Fibroblast of lung (primary cell): ENCODE measurements around the gene WAC. TPM values are rescaled to one million over a fixed set of nuclear protein-coding genes. Genes with fewer than 3 reads are reported as not detected.
"Not testable (repeated sequence)": the region's sequence is repeated elsewhere in the genome, so short reads cannot be mapped to it uniquely, and the experiment has no call there.

Source experiments
- DNase-seq, 2 donors: peaks; one replicate each; pipeline versions ENCODE4 v3.0.0 to v3.0.0-alpha.2; 2010; ENCODE audit warnings: low read depth in 2 of 2
- H2AFZ ChIP-seq: 2 replicates; pipeline ENCODE4 v1.5.1; 2012; ENCODE audit warnings: low read length, control low read depth, inconsistent platforms
- H3K27ac ChIP-seq: 2 replicates; pipeline ENCODE4 v1.5.1; 2011; ENCODE audit warnings: low read length, control low read depth; ENCODE audit not compliant: insufficient read depth
- H3K27me3 ChIP-seq: 2 replicates; pipeline ENCODE4 v1.5.1; 2011; ENCODE audit warnings: mild to moderate bottlenecking, low read length; ENCODE audit not compliant: control insufficient read depth, insufficient read depth
- H3K36me3 ChIP-seq: 2 replicates; pipeline ENCODE4 v1.5.1; 2011; ENCODE audit warnings: low read length; ENCODE audit not compliant: control insufficient read depth, insufficient read depth
- H3K4me1 ChIP-seq: 2 replicates; pipeline ENCODE4 v1.5.1; 2011; ENCODE audit warnings: low read length; ENCODE audit not compliant: control insufficient read depth, insufficient read depth; ENCODE audit errors: extremely low read depth
- H3K4me2 ChIP-seq: 2 replicates; pipeline ENCODE4 v1.5.1; 2011; ENCODE audit warnings: low read length, control low read depth; ENCODE audit not compliant: insufficient read depth; ENCODE audit errors: extremely low read depth
- H3K4me3 ChIP-seq, 4 experiments: fragments of 200-600 bp in 1 of 4; sonication (generic) in 1 of 4; replicated peaks in 1 of 4; 2 replicates each; pipeline ENCODE4 v1.5.1; 2011 to 2016; ENCODE audit warnings: low read length in 4 of 4, low read depth in 3 of 4, mild to moderate bottlenecking in 3 of 4, control low read depth in 2 of 4, inconsistent platforms in 1 of 4, mixed read lengths in 1 of 4; ENCODE audit not compliant: insufficient read depth in 1 of 4; ENCODE audit errors: control extremely low read depth in 1 of 4
- H3K79me2 ChIP-seq: 2 replicates; pipeline ENCODE4 v1.5.1; 2012; ENCODE audit warnings: mild to moderate bottlenecking, low read length, inconsistent platforms; ENCODE audit not compliant: control insufficient read depth, insufficient read depth
- H3K9ac ChIP-seq: 2 replicates; pipeline ENCODE4 v1.5.1; 2011; ENCODE audit warnings: mild to moderate bottlenecking, low read length, control low read depth; ENCODE audit not compliant: insufficient read depth
- H3K9me3 ChIP-seq: 2 replicates; pipeline ENCODE4 v1.5.1; 2012; ENCODE audit warnings: low read depth, low read length; ENCODE audit not compliant: control insufficient read depth, insufficient read depth
- H4K20me1 ChIP-seq: 2 replicates; pipeline ENCODE4 v1.5.1; 2011; ENCODE audit warnings: low read length; ENCODE audit not compliant: control insufficient read depth, insufficient read depth; ENCODE audit errors: extremely low read depth
- EZH2 ChIP-seq: IDR thresholded peaks from 2 replicates; pipeline ENCODE4 v1.5.1; 2012; ENCODE audit warnings: low read length, control low read depth, mild to moderate bottlenecking; ENCODE audit errors: missing control alignments
- polyA plus RNA-seq, 2 donors: library from polyadenylated mRNA; depleted of rRNA in 1 of 2; stranded (reverse) in 1 of 2; unstranded in 1 of 2; fragments of >200 nt; gene quantifications; 2 replicates each; pipeline ENCODE4 v1.2.1, GENCODE V29; 2011 to 2012; ENCODE audit warnings: missing spikeins in 1 of 2
- total RNA-seq: library from RNA; depleted of rRNA; stranded (reverse); fragments of >200 nt; gene quantifications from 2 replicates; pipeline ENCODE4 v1.2.1, GENCODE V29; 2014
- TF ChIP-seq, protein P1 (sequence below), 2 donors: IDR thresholded peaks in 1 of 2; conservative IDR thresholded peaks in 1 of 2; 1 replicate in 1 of 2; 2 replicates in 1 of 2; pipeline ENCODE4 v1.5.1; 2011 to 2012; ENCODE audit warnings: low read length in 2 of 2, control low read depth in 1 of 2, inconsistent platforms in 1 of 2, low read depth in 1 of 2, mild to moderate bottlenecking in 1 of 2

The WAC gene
- total and polyA plus RNA-seq, 2 donors (not counting 1 experiment from before 2014, with no cell fraction given), result 65.7 to 94.2 TPM

DNA sequence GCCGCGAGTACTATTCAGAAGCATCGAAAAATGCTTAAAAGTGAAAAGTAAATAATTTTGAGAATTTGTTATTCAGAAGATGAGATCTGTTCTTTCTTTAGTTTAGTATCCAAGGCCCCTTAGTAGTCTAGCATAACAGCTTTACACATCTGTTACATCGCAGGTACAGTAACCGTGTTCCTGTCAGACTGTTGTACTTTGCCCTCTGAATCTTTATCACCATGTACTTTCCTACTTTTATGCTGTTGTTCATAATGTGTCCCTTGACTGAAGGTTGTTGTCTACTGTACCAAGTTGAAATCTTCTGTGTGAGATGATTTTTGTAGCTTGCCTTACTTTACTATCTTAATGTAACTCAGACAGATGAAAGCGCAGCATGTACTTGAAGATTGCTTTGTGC is 38.3 kb downstream of the WAC start:
- no peak for TF ChIP-seq EZH2
- TF ChIP-seq, protein P1, sequence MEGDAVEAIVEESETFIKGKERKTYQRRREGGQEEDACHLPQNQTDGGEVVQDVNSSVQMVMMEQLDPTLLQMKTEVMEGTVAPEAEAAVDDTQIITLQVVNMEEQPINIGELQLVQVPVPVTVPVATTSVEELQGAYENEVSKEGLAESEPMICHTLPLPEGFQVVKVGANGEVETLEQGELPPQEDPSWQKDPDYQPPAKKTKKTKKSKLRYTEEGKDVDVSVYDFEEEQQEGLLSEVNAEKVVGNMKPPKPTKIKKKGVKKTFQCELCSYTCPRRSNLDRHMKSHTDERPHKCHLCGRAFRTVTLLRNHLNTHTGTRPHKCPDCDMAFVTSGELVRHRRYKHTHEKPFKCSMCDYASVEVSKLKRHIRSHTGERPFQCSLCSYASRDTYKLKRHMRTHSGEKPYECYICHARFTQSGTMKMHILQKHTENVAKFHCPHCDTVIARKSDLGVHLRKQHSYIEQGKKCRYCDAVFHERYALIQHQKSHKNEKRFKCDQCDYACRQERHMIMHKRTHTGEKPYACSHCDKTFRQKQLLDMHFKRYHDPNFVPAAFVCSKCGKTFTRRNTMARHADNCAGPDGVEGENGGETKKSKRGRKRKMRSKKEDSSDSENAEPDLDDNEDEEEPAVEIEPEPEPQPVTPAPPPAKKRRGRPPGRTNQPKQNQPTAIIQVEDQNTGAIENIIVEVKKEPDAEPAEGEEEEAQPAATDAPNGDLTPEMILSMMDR (conservative IDR thresholded peaks at IDR 0.05 in 1 of 2, IDR thresholded peaks at IDR 0.05 in 1 of 2; ENCODE audit: low read depth in 1 of 2, low read length in 2 of 2), result no peak
- Histone ChIP-seq H3K4me1 (no peaks in the 10 kb centered on the region), H3K27me3 (no peaks in the 10 kb centered on the region), H2AFZ (no peak overlapping the region), H3K4me3 (no peak overlapping the region), H3K79me2 (peaks cover 99% of the 10 kb centered on the region), H3K9ac (no peak overlapping the region), H3K4me2 (no peak overlapping the region), H4K20me1 (peaks cover 14% of the 10 kb centered on the region), H3K27ac (no peak overlapping the region), H3K36me3 (peaks cover 2% of the 10 kb centered on the region), H3K9me3 (no peaks in the 10 kb centered on the region)
- DNase-seq, result no peak

DNA sequence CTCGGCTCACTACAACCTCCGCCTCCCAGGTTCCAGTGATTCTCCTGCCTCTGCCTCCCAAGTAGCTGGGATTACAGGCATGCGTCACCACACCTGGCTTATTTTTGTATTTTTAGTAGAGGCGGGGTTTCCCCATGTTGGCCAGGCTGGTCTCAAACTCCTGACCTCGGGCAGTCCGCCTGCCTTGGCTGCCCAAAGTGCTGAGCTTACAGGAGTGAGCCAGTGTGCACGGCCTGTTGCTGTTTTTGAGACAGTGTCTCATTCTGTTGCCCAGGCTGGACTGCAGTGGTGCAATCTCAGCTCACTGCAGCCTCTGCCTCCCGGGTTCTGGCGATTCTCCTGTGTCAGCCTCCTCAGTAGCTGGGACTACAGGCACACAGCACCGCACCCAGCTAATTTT is 41.3 kb downstream of the WAC start:
- H2AFZ ChIP-seq, H3K4me3 ChIP-seq, H3K4me1 ChIP-seq, H3K27me3 ChIP-seq, H3K9me3 ChIP-seq, H3K9ac ChIP-seq, H3K36me3 ChIP-seq, H3K27ac ChIP-seq, H3K4me2 ChIP-seq, DNase-seq: not testable (repeated sequence)
- Histone ChIP-seq H3K79me2 (peaks cover 98% of the 10 kb centered on the region), H4K20me1 (peaks cover 10% of the 10 kb centered on the region)

DNA sequence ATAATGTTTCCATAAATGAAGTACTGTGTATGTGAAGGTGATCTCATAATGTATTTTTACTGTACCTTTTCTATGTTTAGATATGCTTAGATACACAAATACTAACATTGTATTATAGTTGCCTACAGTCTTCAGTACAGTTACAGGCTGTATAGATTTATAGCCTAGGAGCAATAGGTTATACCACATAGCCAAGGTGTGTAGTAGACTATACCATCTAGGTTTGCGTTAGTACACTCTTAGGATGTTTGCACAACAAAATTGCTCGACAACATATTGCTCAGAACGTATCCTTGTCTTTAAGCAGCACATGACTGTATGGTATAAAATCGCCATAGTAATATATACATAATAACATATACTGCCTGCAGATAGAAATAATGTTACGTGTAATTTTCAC is 42.9 kb downstream of the WAC start:
- Histone ChIP-seq H4K20me1 (peaks cover 7% of the 10 kb centered on the region), H3K36me3 (peaks cover 2% of the 10 kb centered on the region), H3K27me3 (no peaks in the 10 kb centered on the region), H3K4me1 (no peaks in the 10 kb centered on the region), H3K4me2 (no peak overlapping the region), H3K9me3 (no peaks in the 10 kb centered on the region), H3K27ac (no peak overlapping the region), H2AFZ (no peak overlapping the region), H3K79me2 (peaks cover 98% of the 10 kb centered on the region), H3K9ac (no peak overlapping the region), H3K4me3 (no peak overlapping the region)
- DNase-seq, result no peak
- no peak for TF ChIP-seq EZH2
- TF ChIP-seq, protein P1 (conservative IDR thresholded peaks at IDR 0.05 in 1 of 2, IDR thresholded peaks at IDR 0.05 in 1 of 2; ENCODE audit: low read depth in 1 of 2, low read length in 2 of 2), result no peak
